ENCODE results near the gene TMEM11. TPM values are rescaled to one million over a fixed set of nuclear protein-coding genes. Genes with fewer than 3 reads are reported as not detected.

Gene TMEM11
- total RNA-seq, 1 experiment from 2014 or later = 32.5 TPM

- Histone ChIP-seq H2BK5ac (ENCODE audit: insufficient read length, low read length) (no peak overlapping the region), H2BK120ac (ENCODE audit: low read depth, low read length, poor library complexity, severe bottlenecking) (no peak overlapping the region), H4K20me1 (ENCODE audit: control insufficient read depth, insufficient read depth, insufficient read length) (no peaks in the 10 kb centered on the region), H3K56ac (ENCODE audit: insufficient read length, low read depth, low read length) (no peak overlapping the region), H4K5ac (ENCODE audit: insufficient read length, low read depth, low read length) (no peak overlapping the region), H3K79me2 (ENCODE audit: insufficient read depth, low read length) (no peaks in the 10 kb centered on the region), H3K79me1 (ENCODE audit: insufficient read depth, low read depth, low read length, poor library complexity, severe bottlenecking) (no peaks in the 10 kb centered on the region), H4K8ac (replicated peaks; ENCODE audit: insufficient read length, low read depth, low read length) (no peak overlapping the region), H3K4ac (ENCODE audit: low read depth, low read length) (no peak overlapping the region), H2BK20ac (ENCODE audit: low read depth, low read length, poor library complexity, severe bottlenecking) (no peak overlapping the region), H2AFZ (ENCODE audit: low read length) (no peak overlapping the region), H3K23ac (ENCODE audit: insufficient read length, low read depth, low read length) (no peak overlapping the region), H3K27ac (ENCODE audit: insufficient read length, low read depth, low read length) (no peak overlapping the region), H3K9me3 (ENCODE audit: control insufficient read depth, low read depth, low read length) (no peaks in the 10 kb centered on the region), H2AK5ac (ENCODE audit: insufficient read length, low read length) (no peak overlapping the region), H3K4me2 (ENCODE audit: insufficient read depth, insufficient read length, low read length) (no peak overlapping the region), H2BK15ac (ENCODE audit: low read depth, low read length) (no peak overlapping the region), H3K23me2 (ENCODE audit: insufficient read length, low read depth, low read length, poor library complexity, severe bottlenecking) (no peaks in the 10 kb centered on the region), H3K9ac (ENCODE audit: extremely low read depth, insufficient read length, low read length) (no peak overlapping the region), H3T11ph (ENCODE audit: low read length) (no peak overlapping the region), H3K14ac (ENCODE audit: insufficient read depth, low read length) (no peak overlapping the region), H3K18ac (ENCODE audit: insufficient read length, low read depth, low read length) (no peak overlapping the region), H3K4me1 (ENCODE audit: insufficient read depth, low read length) (no peaks in the 10 kb centered on the region), H3K27me3 (ENCODE audit: insufficient read depth, low read length) (no peaks in the 10 kb centered on the region), H4K91ac (ENCODE audit: insufficient read length, low read depth, low read length) (no peak overlapping the region), H2BK12ac (ENCODE audit: insufficient read length, low read depth, low read length) (no peak overlapping the region)
- no peak for DNase-seq
- no CpG with 5 or more reads among the region's 7 CpGs for WGBS (ENCODE audit: extremely low coverage, insufficient read length, low lambda C conversion rate)
- no peaks in the 10 kb centered on the region for H3K27me3 Mint-ChIP-seq (ENCODE audit: low read depth)
- H3K27ac Mint-ChIP-seq = no peak overlapping the region
- no peaks in the 10 kb centered on the region for H3K36me3 Mint-ChIP-seq (ENCODE audit: insufficient read depth in 1 of 3, low read depth in 3 of 3)
- H3K4me3 Mint-ChIP-seq = no peak overlapping the region
- no peak for TF ChIP-seq CTCF (conservative IDR thresholded peaks at IDR 0.05)
- H3K4me1 Mint-ChIP-seq = no peaks in the 10 kb centered on the region
- no peaks in the 10 kb centered on the region for H3K9me3 Mint-ChIP-seq
Measured at GRCh38 chr17:21161498-21162393, 52.2 kb downstream of the TMEM11 start.
